ENCODE results near the gene FAM162A. TPM values are rescaled to one million over a fixed set of nuclear protein-coding genes. Genes with fewer than 3 reads are reported as not detected.
"Not testable (repeated sequence)": the region's sequence is repeated elsewhere in the genome, so short reads cannot be mapped to it uniquely, and the experiment has no call there.

FAM162A gene
- total RNA-seq, 1 experiment from 2014 or later: 0.37 TPM

DNA sequence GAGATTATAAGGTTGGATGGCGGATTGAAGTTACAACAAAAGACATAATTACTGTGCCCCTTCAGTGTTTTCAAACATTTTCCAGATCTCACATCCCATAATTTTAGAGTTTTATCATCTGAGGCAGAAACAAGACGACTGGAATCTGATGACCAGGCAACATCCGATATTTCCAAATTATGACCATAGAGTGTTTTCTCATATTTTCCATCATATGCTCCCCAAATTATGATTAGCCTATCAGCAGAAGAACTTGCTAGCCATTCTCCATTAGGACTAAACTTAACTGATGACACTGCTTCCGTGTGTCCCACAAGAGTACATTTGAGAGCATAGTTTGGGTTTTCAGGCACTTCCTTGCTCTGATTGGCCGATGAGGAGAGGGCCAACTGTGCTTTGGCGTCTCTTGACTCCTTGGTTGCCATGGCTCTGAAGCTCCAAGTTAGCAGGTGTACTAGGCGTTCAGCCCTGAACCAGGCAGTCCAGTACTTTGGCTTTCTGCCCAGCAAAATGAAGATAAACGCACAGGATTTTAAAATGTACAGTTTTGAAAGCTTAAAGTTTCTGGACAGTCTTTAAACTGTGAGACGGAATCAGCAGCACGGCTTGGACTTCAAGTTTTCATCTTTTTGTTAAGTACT lies 31.2 kb downstream of the FAM162A start:
- H3K4me1 ChIP-seq (replicated peaks): peaks cover 16% of the 10 kb centered on the region; the same call in 1 of the 2 replicates
- H3K36me3 ChIP-seq: peaks cover 9% of the 10 kb centered on the region
- DNase-seq (ENCODE audit: low read depth in 1 of 2, low spot score in 2 of 2): peak in 1 of 2 experiments; percentile 7
- H3K27me3 ChIP-seq (replicated peaks): no peaks in the 10 kb centered on the region
- H3K9me3 ChIP-seq (replicated peaks): no peaks in the 10 kb centered on the region
- H3K27ac ChIP-seq: no peak overlapping the region
- peak overlapping the region; percentile 60 for H3K4me3 ChIP-seq

DNA sequence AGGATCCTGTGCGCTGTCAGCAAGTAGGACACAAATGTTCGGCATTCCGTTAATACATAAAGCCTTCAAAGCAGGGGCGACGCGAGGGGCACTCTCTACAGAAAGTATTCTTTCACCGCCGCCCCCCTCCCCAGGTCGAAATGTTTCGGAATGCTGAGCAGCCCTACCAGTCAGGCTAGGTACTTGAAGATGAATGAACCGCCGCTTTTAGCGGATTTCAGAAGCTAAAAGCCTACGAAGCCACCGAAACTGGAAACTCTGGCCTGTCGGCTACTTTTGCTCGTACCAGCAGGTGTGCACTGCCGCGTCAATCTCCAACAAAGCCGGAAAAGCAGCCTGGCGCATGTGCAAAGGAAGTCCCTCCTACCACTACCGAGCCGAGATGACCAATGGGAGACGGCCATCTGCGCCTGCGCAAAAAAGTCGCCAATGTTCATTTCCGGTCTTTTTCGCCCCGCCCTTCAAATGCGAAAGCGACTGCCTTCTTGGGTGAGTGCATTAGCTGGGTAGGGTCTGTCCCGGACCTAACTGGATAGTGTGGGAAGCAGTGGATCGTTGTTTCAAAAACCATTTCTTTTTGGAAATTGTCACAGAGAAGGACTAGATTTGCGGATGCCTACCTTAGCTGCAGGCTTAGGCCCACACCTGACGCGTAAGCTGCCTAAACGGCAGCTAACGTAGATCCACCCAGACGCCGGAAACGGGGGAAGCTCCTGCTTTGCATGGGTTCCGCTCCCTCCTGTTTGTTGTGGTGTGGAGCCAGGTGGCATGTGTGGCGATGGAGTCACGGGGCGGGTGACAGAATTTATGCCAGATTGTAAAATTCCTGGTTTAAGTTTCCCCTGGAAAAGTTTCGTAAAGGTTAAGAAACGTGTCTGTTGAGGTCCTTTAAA lies 32.0 kb downstream of the FAM162A start, which contains the start of gene WDR5B:
TSS of gene WDR5B (minus strand) at position 301 of the 893 bp plus-strand sequence. CDS start 534 bp downstream, outside the sequence.
- H3K36me3 ChIP-seq: peaks cover 9% of the 10 kb centered on the region
- peak; percentile 95 to 97 for DNase-seq (ENCODE audit: low read depth in 1 of 2, low spot score in 2 of 2)
- H3K4me1 ChIP-seq (replicated peaks): peaks cover 16% of the 10 kb centered on the region; the same call in 1 of the 2 replicates
- no peaks in the 10 kb centered on the region for H3K9me3 ChIP-seq (replicated peaks)
- H3K27ac ChIP-seq: peak within 1 kb of the TSS; percentile 57
- H3K27me3 ChIP-seq (replicated peaks): no peaks in the 10 kb centered on the region
- H3K4me3 ChIP-seq: peak within 1 kb of the TSS; percentile 60

DNA sequence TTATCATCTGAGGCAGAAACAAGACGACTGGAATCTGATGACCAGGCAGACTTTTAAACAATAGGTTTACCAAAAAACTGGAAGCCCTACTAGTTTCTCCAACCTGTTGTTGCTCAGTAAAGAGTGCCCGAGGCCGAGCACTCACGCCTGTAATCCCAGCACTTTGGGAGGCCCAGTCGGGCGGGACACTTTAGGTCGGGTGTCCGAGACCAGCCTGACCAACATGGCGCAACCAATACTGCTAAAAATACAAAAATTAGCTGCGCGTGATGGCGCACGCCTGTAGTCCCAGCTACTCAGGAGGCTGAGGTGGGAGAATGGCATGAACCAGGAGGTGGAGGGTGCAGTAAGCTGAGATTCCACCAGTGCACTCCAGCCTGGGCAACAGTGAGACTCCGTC lies 33.0 kb downstream of the FAM162A start:
- Histone ChIP-seq H3K27ac (no peak overlapping the region), H3K36me3 (peaks cover 15% of the 10 kb centered on the region), H3K4me1 (replicated peaks) (peaks cover 16% of the 10 kb centered on the region; the same call in 1 of the 2 replicates), H3K4me3 (peak overlapping the region; percentile 60), H3K27me3 (replicated peaks) (no peaks in the 10 kb centered on the region), H3K9me3 (replicated peaks) (no peaks in the 10 kb centered on the region)
- DNase-seq (ENCODE audit: low read depth in 1 of 2, low spot score in 2 of 2): peak in 1 of 2 experiments; percentile 4

DNA sequence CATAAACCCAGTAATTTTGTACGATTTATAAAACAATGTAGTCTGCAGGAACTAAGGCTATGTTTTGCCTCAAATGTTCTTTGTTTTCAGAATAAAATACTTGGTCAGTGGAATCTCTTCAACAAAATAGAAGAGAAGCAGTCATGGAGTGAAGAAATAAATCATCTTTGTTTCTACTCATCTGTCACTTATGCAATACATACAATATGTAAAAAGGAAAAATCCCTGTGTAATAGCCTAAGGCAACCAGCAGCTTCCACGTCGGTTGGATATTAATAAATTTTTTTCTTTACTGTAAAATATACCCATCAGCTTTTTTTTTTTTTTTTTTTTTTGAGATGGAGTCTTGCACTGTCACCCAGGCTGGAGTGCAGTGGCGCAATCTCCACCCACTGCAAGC lies 37.1 kb downstream of the FAM162A start:
- Histone ChIP-seq H3K4me1 (replicated peaks) (peaks cover 5% of the 10 kb centered on the region; the same call in 1 of the 2 replicates), H3K27ac (no peak overlapping the region), H3K9me3 (replicated peaks) (no peaks in the 10 kb centered on the region), H3K4me3 (no peak overlapping the region), H3K36me3 (peaks cover 46% of the 10 kb centered on the region), H3K27me3 (replicated peaks) (no peaks in the 10 kb centered on the region)
- no peak for DNase-seq (ENCODE audit: low read depth in 1 of 2, low spot score in 2 of 2)

DNA sequence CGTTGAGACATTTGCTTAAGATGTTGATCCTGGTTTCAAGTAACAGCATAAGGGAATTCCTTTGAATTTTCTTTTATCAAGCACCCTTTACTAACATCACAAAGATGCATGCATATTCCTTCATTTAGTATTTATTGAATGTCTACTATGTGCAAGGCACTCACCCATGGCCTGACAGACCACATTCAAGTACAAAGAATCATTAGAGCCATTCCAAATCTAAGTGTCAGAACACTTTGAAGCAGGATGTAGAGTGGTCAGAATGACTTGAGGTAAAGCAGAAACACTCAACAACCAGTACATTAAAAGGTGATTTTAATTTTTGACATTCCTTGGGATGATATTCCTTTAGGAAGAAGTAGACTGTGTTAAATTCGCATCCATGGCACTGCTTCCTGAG lies 37.9 kb downstream of the FAM162A start:
- Histone ChIP-seq H3K27me3 (replicated peaks) (no peaks in the 10 kb centered on the region), H3K4me1 (replicated peaks) (peaks cover 3% of the 10 kb centered on the region; the same call in 1 of the 2 replicates), H3K36me3 (peaks cover 48% of the 10 kb centered on the region), H3K4me3 (no peak overlapping the region), H3K27ac (no peak overlapping the region), H3K9me3 (replicated peaks) (no peaks in the 10 kb centered on the region)
- no peak for DNase-seq (ENCODE audit: low read depth in 1 of 2, low spot score in 2 of 2)

DNA sequence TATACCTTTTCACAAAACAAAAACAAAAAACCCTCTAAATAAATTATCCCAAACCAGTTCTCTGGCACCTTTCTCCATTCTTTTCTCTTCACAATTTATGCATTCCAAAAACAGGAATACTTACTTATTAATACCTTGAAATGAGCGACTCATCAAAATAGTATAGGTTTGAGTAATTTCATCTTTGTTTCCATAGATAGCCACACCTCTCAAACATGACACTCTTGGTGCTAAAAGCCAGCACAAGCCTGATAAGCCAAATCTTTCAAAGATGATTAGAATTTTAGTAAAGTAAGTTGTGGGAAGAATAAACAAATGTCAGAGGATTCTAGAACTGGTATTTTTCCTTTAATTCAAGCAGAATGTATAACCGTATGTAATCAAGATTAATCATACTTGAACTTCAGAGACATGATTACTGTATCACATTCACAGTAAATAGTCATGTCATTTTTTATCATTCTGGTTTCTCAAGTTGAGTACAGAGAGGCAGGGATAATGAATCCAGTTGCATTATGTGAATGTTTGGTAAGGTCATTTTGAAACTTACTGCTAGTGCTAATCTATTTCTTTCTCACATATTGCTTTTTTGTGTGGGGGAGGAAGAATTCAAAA lies 44.0 kb downstream of the FAM162A start:
- H3K4me3 ChIP-seq: no peak overlapping the region
- H3K36me3 ChIP-seq: peaks cover 70% of the 10 kb centered on the region
- no peaks in the 10 kb centered on the region for H3K9me3 ChIP-seq (replicated peaks)
- no peaks in the 10 kb centered on the region for H3K27me3 ChIP-seq (replicated peaks)
- H3K4me1 ChIP-seq (replicated peaks): no peaks in the 10 kb centered on the region
- DNase-seq (ENCODE audit: low read depth in 1 of 2, low spot score in 2 of 2): no peak
- H3K27ac ChIP-seq: no peak overlapping the region

GRCh38 chr3:122430371-122430770 lies 46.4 kb downstream of the FAM162A start:
- no peaks in the 10 kb centered on the region for H3K27me3 ChIP-seq (replicated peaks)
- peaks cover 68% of the 10 kb centered on the region for H3K36me3 ChIP-seq
- H3K4me3 ChIP-seq: no peak overlapping the region
- no peaks in the 10 kb centered on the region for H3K9me3 ChIP-seq (replicated peaks)
- H3K4me1 ChIP-seq (replicated peaks): no peaks in the 10 kb centered on the region
- no peak for DNase-seq (ENCODE audit: low read depth in 1 of 2, low spot score in 2 of 2)
- no peak overlapping the region for H3K27ac ChIP-seq

DNA sequence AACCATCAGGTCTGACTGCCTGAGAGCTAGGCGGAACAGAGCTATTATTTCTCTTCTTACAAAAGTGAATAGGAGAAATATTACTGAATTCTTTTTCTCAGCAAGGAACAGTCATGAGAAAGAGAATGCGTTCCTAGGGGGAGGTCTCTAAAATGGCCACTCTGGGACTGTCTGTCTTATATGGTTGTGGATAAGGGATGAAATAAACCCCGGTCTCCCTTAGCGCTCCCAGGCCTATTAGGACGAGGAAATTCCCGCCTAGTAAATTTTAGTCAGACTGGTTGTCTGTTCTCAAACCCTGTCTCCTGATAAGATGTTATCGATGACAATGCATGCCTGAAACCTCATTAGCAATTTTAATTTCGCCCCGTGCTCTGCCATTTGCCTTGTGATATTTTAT lies 52.0 kb downstream of the FAM162A start:
- no peak for DNase-seq (ENCODE audit: low read depth in 1 of 2, low spot score in 2 of 2)
- H3K4me1 ChIP-seq (replicated peaks): no peaks in the 10 kb centered on the region
- no peak overlapping the region for H3K27ac ChIP-seq
- no peaks in the 10 kb centered on the region for H3K27me3 ChIP-seq (replicated peaks)
- no peak overlapping the region for H3K4me3 ChIP-seq
- H3K9me3 ChIP-seq (replicated peaks): no peaks in the 10 kb centered on the region
- peaks cover 87% of the 10 kb centered on the region for H3K36me3 ChIP-seq

GRCh38 chr3:122443090-122443489 lies 59.1 kb downstream of the FAM162A start:
- no peak for DNase-seq (ENCODE audit: low read depth in 1 of 2, low spot score in 2 of 2)
- Histone ChIP-seq H3K4me3 (no peak overlapping the region), H3K36me3 (peaks cover 82% of the 10 kb centered on the region), H3K9me3 (replicated peaks) (no peaks in the 10 kb centered on the region), H3K4me1 (replicated peaks) (no peaks in the 10 kb centered on the region), H3K27ac (no peak overlapping the region), H3K27me3 (replicated peaks) (no peaks in the 10 kb centered on the region)

DNA sequence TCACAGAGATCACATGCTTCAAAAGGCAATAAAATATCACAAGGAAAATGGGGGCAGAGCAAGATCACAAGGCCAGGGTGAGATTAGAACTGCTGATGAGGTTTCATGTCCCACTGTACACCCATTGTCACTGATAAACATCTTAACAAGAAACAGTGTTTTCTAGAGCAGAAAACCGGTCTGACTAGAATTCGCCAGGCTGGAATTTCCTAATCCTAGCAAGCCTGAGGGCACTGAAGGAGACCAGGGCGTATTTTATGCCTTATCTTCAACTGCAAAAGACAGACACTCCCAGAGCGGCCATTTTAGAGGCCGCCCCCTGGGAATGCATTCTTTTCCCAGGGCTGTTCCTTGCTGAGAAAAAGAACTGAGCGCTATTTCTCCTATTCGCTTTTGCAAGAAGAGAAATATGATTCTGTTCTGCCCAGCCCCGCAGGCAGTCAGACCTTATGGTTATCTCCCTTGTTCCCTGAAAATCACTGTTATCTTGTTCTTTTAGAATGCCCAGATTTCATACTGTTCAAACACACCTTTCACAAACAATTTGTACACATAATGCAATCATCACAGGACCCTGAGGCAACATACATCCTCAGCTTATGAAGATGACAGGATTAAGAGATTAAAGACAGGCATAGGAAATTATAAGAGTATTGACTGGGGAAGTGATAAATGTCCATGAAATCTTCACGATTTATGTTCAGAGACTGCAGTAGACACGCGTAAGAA lies 59.9 kb downstream of the FAM162A start:
- H3K4me3 ChIP-seq; H3K27ac ChIP-seq; H3K4me1 ChIP-seq (replicated peaks); H3K27me3 ChIP-seq (replicated peaks); H3K9me3 ChIP-seq (replicated peaks); DNase-seq (ENCODE audit: low read depth in 1 of 2, low spot score in 2 of 2): not testable (repeated sequence)
- peaks cover 82% of the 10 kb centered on the region for H3K36me3 ChIP-seq

- DNase-seq (ENCODE audit: low read depth in 1 of 2, low spot score in 2 of 2); H3K4me1 ChIP-seq (replicated peaks); H3K4me3 ChIP-seq; H3K27me3 ChIP-seq (replicated peaks); H3K9me3 ChIP-seq (replicated peaks); H3K27ac ChIP-seq: not testable (repeated sequence)
- peaks cover 82% of the 10 kb centered on the region for H3K36me3 ChIP-seq
Measured at GRCh38 chr3:122444491-122444887, 60.5 kb downstream of the FAM162A start.

- not testable (repeated sequence) for H3K27me3 ChIP-seq (replicated peaks); H3K4me1 ChIP-seq (replicated peaks); H3K4me3 ChIP-seq; H3K9me3 ChIP-seq (replicated peaks); H3K27ac ChIP-seq; DNase-seq (ENCODE audit: low read depth in 1 of 2, low spot score in 2 of 2)
- peaks cover 78% of the 10 kb centered on the region for H3K36me3 ChIP-seq
Measured at GRCh38 chr3:122448218-122448617, 64.2 kb downstream of the FAM162A start.

DNA sequence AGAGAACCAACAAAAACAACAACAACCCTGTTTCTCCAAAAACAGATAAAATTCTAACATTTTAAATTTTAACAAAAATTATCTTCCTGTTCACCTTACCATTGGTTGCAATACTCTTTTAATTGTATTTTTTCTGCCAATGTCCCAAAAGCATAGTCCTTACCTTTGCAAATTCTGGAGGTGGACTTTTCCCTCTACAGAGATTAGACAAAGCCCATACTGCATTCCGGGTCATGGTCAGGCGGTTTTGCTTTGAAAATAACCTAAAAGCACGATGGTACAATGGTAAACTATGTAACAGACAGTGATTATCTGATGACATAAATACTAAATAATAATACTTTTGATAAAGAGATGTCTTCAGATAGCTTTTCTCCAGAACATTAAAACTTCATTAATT lies 67.4 kb downstream of the FAM162A start:
- peaks cover 65% of the 10 kb centered on the region for H3K36me3 ChIP-seq
- DNase-seq (ENCODE audit: low read depth in 1 of 2, low spot score in 2 of 2): no peak
- no peaks in the 10 kb centered on the region for H3K27me3 ChIP-seq (replicated peaks)
- H3K4me1 ChIP-seq (replicated peaks): no peaks in the 10 kb centered on the region
- no peaks in the 10 kb centered on the region for H3K9me3 ChIP-seq (replicated peaks)
- no peak overlapping the region for H3K27ac ChIP-seq
- H3K4me3 ChIP-seq: no peak overlapping the region
